Smooth muscle cell of the brain vasculature (primary cell): ENCODE results near the gene MAPRE3.
"Not testable (repeated sequence)": the region's sequence is repeated elsewhere in the genome, so short reads cannot be mapped to it uniquely, and the experiment has no call there.

ENCODE experiments used
- DNase-seq: peaks from one replicate; pipeline ENCODE4 v3.0.0-alpha.2; 2012; ENCODE audit warnings: low read depth, low spot score

Gene MAPRE3

DNA sequence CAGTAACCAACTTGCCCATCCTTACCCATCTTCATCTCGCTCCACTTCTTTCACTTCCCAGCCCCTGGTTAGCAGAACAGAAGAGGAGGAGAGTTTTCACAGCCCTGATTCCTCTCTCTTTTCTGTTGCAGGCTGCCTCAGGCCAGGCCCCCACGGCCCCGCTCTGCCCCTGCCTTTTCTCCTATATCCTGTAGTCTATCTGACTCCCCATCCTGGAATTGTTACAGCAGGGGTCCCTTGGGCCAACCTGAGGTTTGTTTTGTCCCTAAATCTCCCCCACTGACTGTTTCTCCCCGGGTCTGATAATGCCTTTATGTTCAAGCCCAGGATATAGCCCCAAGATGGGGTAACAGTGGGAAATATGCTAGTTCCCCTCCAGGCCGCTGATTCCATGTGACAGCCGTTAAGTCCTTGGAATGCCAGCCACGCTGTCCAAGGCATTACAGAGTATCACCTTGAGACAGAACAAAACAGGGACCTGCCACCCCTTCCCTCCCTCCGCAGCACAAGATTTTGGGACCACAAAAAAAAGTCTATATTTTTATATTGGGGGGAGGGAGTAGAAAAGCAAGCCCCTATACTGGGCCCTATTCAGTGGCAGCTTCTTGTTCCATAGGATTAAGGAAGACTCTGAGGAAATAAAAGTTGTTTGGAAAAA is 99.7 kb downstream of the MAPRE3 start:
- no peak for DNase-seq

DNA sequence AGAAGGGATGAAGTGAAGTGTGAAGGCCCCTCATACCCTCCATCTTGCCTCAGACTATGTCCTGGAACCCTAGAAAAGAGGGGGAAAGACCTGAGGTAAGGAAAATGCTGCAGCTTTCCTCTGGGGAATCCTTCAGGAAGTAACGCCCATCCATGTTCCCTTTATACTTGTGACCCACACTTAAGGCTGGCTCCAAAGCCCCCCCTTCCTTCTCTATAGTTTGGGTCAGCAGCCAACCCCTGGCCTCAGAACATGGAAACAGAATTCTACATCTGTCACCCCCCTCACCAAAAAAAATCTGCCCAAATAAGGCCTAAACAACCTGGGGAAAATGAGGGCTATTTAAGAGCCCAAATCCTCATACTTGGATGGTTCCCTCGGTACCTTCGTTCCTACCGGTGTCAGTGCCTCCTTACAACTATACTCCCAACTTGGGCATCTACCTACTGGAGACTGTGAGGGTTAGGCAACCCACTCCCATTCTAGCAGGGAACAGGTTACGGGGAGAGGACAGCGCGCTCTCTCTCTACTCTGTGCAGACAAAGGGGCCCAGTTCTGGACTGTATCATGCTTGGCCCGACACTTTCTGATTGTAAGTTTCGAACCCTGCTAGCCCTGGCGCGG is 100.3 kb downstream of the MAPRE3 start:
- DNase-seq, result no peak

GRCh38 chr2:27071277-27071989 is 101.0 kb downstream of the MAPRE3 start, which contains the start of gene OST4:
Gene OST4, minus strand, starts transcription at chr2:27071654.
- DNase-seq, result no peak

GRCh38 chr2:27071990-27072830 is 101.8 kb downstream of the MAPRE3 start:
- DNase-seq, result no peak

GRCh38 chr2:27072920-27073319 is 102.5 kb downstream of the MAPRE3 start:
- DNase-seq, result no peak

DNA sequence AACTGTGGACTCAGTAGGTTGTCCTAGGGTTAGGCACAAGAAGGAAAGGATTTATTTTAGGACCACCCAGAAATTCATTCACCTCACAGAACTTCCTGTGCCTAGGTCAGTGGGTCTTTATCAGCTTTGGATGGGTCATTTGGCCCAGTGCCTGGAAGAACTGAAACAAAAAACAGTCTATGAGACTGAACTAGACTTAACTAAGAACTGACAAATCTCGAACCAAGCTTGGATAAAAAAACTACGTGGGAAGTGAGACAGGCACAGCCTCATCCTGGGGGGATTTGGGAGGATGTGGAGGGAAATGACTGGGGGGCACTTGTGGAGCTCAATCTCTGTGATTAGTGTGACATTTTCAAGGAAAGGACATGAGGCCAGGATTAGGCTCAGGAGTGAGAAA is 103.3 kb downstream of the MAPRE3 start:
- no peak for DNase-seq

GRCh38 chr2:27074738-27075565 is 104.5 kb downstream of the MAPRE3 start:
- DNase-seq, result no peak

- DNase-seq, result not testable (repeated sequence)
These were observed 105.1 kb downstream of the MAPRE3 start for GRCh38 chr2:27075566-27075871.

- DNase-seq, result no peak
These were observed 105.9 kb downstream of the MAPRE3 start for GRCh38 chr2:27076323-27076722.
